ENCODE results near the gene GNA14.

GNA14 gene

DNA sequence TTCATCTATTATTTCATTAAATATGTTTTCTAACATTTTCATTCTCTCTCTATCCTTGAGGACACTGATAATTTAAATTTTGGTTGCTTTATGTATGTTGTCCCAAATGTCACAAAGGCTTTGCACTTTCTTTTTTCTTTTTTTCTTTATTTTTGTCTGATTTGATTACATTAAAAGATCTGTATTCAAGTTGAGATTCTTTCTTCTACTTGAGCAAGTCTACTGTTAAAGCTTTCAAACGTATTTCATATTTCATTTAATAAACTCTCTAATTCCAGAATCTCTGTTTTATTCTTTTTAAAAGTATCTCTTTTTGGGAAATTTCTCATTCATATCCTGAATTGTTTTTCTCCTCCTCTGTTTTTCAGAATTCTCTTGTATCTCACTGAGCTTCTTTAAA, 106.5 kb downstream of the GNA14 start:
- no peak for DNase-seq (ENCODE audit: extremely low spot score)
- ChIA-PET CTCF (no interaction called here), POLR2A (no interaction called here)
- TF ChIP-seq, protein P1, sequence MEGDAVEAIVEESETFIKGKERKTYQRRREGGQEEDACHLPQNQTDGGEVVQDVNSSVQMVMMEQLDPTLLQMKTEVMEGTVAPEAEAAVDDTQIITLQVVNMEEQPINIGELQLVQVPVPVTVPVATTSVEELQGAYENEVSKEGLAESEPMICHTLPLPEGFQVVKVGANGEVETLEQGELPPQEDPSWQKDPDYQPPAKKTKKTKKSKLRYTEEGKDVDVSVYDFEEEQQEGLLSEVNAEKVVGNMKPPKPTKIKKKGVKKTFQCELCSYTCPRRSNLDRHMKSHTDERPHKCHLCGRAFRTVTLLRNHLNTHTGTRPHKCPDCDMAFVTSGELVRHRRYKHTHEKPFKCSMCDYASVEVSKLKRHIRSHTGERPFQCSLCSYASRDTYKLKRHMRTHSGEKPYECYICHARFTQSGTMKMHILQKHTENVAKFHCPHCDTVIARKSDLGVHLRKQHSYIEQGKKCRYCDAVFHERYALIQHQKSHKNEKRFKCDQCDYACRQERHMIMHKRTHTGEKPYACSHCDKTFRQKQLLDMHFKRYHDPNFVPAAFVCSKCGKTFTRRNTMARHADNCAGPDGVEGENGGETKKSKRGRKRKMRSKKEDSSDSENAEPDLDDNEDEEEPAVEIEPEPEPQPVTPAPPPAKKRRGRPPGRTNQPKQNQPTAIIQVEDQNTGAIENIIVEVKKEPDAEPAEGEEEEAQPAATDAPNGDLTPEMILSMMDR (IDR thresholded peaks at IDR 0.05; ENCODE audit: control extremely low read depth, extremely low read depth, low read depth, missing control alignments): no peak

DNA sequence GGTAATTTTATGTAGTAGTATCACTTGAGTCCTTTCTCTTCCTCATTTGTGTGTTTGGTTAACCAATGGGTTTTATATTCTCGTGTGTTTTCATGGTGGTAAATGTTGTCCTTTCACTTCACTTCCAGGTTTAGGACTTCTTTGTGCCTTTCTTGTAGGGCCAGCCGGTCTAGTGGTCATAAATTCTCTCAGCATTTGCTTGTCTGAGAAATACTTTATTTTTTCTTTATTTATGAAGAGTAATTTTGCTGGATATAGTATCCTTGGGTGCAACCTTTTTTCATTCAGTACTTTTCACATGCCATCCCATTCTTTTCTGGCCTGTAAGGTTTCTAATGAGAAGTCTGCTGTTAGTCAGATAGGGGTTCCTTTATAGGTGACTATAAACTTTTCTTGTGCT, 107.1 kb downstream of the GNA14 start:
- TF ChIP-seq, protein P1 (IDR thresholded peaks at IDR 0.05; ENCODE audit: control extremely low read depth, extremely low read depth, low read depth, missing control alignments): no peak
- CTCF ChIA-PET: no interaction called here
- POLR2A ChIA-PET: no interaction called here
- DNase-seq (ENCODE audit: extremely low spot score): no peak

DNA sequence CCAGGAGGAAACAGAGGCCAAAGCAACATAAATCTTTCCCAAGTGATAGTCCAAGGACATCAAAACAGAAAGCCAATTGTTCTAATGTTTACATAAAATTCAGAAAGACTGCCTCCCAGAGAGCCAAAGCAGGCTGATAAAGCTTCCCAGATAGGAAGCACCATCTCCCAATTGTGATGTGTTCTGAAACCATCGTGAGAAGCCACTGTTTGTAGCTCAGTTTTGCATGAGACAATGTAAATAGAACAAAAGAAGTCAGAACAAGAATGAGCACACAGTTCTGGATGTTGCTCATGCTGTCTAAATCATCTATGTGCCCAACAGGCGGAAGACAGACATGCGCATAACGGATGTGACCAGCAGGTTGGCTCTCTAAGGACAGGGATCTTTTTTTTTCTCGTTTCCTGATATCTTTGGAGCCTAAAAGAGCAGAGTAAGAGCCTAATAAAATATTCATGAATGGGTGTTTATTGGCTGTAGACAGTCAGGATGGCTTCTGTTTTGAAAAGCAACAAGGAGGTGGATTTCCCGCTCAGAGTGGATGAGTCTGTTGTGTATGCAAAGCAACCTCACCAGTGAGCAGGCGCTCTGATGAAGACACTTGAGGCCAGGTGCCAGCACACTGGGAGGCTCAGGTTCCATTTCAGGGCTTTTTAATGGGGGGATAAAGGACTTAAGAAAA, 113.6 kb downstream of the GNA14 start:
- no peak for DNase-seq (ENCODE audit: extremely low spot score)
- POLR2A ChIA-PET: no interaction called here
- CTCF ChIA-PET: no interaction called here
- TF ChIP-seq, protein P1 (IDR thresholded peaks at IDR 0.05; ENCODE audit: control extremely low read depth, extremely low read depth, low read depth, missing control alignments): no peak

DNA sequence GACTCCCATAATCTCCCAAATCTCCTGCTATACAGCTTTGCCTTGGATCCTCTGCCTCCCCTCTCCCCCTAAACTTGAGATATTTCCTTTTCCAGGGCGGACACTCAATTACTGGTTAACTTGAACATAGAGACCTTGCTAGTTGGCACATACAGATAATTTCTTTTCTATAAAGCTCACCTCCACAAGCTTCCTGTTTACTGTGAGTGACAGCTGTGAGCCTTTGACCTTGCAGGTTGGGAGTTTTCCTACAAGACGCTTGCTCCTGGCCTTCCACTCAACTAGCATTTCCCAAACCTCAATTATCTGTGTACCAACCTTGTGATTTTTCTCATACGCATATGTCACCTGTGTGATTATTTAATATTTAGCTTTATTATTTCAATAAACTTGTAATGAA, 114.5 kb downstream of the GNA14 start:
- TF ChIP-seq, protein P1 (IDR thresholded peaks at IDR 0.05; ENCODE audit: control extremely low read depth, extremely low read depth, low read depth, missing control alignments): no peak
- ChIA-PET CTCF (no interaction called here), POLR2A (no interaction called here)
- DNase-seq (ENCODE audit: extremely low spot score): no peak

DNA sequence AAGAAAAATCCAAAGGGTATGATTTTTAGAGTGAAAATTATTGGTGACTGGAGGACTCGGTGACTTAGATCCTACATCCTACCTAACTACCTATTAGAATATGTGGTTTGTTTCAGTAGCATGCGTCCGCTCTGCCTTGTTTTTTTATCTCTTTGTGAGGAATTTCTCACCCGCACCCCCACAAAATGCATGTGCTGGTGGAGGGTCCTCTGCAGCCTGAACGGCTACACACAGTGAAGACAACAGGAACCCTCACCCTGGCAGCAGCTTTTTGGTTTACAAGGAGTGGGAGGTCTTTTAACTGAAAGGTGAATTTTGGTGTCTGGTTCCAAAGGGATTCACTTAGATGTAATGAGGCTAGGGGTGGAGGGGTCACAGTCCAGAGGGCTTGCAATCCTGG, 115.5 kb downstream of the GNA14 start:
- TF ChIP-seq, protein P1 (IDR thresholded peaks at IDR 0.05; ENCODE audit: control extremely low read depth, extremely low read depth, low read depth, missing control alignments): no peak
- POLR2A ChIA-PET: no interaction called here
- CTCF ChIA-PET: interaction anchor here (1.2 kb wide), 1 partner anchor 62 kb away, joined by 3 read pairs; no protein-coding TSS in a partner anchor
- no peak for DNase-seq (ENCODE audit: extremely low spot score)

DNA sequence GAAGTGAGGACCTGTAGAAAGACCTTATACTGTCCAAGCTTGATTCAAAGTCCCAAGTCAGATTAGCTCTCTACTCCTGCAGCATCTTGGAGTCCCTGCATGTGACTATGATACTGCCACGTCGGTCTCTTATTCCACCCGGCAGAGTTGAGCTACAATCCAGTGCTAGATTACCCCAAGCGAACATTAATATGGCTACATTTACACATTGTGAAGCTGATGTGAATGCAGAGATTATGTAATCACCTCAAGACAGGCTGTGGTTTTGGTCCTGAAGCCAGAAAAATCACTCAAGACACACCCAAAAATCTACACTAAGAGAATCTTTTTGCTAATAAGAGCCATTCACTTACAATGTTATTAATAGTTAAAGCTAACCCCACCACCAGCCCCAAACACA, 116.7 kb downstream of the GNA14 start:
- TF ChIP-seq, protein P1 (IDR thresholded peaks at IDR 0.05; ENCODE audit: control extremely low read depth, extremely low read depth, low read depth, missing control alignments): no peak
- no peak for DNase-seq (ENCODE audit: extremely low spot score)
- CTCF ChIA-PET: interaction anchor here (1.0 to 1.2 kb wide), 3 partner anchors 16 to 65 kb away, joined by 3 read pairs; no protein-coding TSS in a partner anchor
- POLR2A ChIA-PET: no interaction called here

Measured in GM10248 (cell line).